NCI-H2196 treated with DMSO at 0.1 percent for 48 hours (cell line): Measurements from ENCODE around the gene SH3D21.

ENCODE experiments used
- DNase-seq: peaks from one replicate; lab custom pipeline; 2025; ENCODE audit not compliant: unreplicated experiment; lab: John Stamatoyannopoulos, UW

SH3D21 gene

DNA sequence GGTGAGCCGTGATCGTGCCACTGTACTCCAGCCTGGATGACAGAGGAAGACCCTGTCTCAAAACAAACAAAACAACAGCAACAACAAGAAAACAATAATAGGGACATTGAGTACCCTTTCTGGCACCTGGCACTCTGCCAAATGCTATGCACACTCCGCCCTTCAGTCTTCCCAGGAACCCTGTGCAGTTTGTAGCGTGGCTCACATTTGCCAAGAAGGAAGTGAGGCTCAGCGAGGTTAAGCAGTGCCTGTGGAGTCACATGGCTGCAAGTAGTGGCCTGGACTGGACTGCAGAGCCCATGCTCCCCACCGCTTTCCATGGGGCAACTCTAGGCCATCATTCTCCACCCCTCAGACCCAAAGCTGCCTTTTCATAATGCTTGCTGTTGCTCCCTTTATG, 22.5 kb downstream of the SH3D21 start:
- no peak for DNase-seq

GRCh38 chr1:36329817-36330216, 23.6 kb downstream of the SH3D21 start:
- no peak for DNase-seq

DNA sequence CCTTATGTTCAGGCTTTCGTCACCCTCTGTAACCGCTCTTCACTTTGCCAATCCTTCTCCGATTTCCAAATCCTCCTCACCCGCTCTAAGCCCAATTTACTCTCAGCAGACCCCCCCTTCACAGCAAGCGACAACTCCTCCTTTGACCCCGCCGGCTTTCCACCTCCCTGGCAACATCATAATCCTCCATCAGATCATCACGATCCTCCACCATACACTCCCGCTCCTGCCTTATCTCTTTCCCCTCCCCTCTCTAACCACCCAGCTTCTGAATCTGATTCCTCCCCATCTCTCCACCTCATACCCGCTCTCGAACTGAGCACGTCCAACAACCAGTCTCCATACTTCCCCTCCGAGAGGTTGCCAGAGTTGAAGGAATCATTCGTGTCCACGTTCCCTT, 24.8 kb downstream of the SH3D21 start:
- no peak for DNase-seq

DNA sequence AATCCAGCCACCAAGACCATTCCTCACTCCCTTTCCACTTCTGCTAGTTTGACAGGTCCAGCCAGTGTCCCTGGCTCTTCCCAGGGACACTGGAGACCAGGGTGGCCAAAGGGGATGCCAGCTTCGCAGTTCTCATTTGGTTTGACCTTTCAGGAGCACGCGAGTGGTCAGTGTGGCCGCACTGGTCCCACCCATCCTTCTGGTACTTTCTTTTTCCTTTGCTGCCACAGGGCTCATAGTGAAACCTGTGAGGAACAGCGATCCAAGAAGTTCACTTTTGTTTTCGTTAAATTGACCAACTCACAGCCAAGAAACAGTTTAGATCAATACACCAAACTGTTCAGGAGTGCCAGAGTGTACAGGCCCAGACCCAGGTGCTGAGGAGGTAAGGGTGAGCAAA, 31.7 kb downstream of the SH3D21 start:
- DNase-seq = no peak

DNA sequence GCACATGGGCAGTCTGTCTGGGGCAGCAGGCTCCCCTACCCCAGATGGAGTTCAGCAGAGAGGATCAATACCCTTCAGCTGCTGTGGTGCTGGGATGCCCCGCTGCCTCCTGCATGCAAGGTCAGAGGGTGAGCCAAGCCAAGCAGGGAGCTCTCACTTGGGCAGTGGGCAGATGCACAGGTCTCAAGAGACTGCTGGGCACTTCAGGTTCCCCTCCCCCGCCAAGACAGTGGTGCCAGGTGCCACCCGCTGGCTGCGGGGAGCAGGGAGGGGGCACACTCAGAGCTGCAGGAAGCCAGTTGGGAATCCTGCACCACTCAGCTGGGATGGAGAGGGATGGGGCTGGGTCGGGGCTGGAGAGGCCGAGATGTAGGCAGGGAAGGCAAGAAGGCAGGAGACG, 33.0 kb downstream of the SH3D21 start:
- no peak for DNase-seq

- DNase-seq = no peak
These were observed 33.4 kb downstream of the SH3D21 start for GRCh38 chr1:36339615-36340014.

- no peak for DNase-seq
These were observed 35.6 kb downstream of the SH3D21 start for GRCh38 chr1:36341626-36342320.

- DNase-seq = peak; percentile 17
These were observed 36.4 kb downstream of the SH3D21 start for GRCh38 chr1:36342426-36343185.

DNA sequence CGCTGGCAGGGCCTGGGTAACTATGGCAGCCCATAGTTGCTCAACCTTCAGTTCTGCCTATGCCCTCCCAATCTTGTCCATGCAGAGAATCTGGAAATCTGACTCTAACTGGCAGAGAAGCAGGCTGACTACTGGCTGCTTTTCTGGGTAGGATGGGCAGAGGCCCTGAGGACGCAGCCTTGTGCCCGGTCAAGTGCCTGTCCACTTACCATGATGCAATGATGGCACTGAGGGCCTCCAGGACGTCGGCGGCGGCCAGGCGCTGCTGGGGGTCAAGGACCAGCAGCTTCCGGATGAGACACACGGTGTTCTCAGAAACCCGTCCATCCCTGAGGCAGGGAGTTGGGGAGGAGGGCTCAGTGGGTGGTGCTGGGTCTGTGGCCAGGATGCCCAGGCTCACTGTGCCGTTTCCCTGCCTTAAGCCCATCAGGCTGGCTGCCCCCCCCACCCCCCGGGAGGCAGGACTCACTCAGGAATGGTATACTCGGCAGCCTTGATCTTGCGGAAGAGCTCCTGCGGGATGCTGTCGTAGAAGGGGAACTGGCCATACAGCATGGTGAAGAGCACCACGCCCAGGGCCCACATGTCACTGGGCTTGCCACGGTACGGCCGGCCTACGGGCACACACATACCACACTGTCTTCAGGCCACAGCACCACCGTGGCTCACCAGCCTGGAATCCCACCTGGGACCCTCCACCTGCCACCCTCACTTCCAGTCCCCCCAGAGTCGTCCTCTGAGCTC, 37.7 kb downstream of the SH3D21 start:
- DNase-seq = no peak

DNA sequence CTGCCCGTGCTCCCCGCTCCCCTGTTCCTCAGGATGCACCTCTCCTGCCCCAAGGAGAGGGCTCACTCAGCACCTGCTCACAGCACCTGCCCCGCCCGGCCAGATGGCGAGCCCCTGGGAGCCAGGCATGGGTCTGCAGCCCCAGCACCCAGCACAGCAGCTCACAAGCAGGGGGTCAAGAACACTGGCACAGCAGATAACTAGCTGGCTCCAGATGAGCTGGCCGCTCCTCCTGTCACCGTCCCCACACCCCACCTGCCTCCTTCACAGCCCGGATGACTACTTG, 38.2 kb downstream of the SH3D21 start:
- DNase-seq = no peak

DNA sequence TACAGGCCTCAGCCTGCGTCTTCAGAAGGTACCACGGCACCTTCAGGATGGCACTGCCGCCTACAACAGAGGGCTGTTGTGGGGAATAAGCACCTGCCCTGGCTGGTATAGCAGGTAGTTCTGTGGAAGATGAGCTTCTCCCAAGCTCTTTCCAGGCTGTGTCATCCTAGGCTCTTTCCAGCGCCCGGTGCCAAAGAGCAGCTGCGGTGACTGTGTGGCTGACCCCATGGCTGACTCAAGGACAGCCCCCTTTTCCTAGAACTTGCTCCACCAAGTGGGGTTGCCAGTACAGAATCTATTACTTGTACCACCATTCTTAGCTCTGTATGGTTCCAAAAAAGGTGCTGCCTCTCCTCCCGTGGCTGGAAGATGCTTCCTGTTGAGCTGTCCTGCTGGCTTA, 39.2 kb downstream of the SH3D21 start:
- DNase-seq = no peak

DNA sequence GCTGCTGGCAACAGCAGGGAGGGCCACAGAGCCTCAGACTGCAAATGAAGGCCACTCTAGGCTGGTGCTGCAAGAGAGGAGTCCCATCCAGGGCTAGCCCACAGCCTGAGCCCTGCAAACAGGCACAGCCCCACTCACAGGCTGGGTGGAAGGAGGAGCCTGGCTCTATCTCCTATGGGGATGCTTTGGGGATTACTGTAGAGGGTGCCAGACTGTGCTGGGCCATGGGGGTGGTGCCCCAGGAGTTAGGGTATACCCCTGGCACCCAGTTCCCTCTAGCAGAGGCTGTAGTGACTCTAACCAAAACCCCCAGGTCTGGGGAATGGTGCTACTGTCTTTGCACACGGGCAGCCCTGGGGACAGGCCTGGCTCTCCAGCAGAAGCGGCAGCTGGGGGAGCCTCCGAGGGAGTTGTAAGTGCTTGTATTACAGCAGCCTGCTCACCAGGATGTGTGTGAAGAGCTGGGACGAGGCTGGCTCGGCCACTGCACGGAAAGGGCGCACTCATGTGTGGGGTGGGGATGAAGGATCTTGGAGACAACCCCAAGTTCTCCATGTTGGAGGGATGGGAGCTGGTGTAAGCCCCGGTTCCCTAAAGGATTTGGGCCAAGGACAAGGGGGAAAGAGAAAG, 40.7 kb downstream of the SH3D21 start:
- DNase-seq = no peak

GRCh38 chr1:36349241-36349671, 43.1 kb downstream of the SH3D21 start:
- no peak for DNase-seq

DNA sequence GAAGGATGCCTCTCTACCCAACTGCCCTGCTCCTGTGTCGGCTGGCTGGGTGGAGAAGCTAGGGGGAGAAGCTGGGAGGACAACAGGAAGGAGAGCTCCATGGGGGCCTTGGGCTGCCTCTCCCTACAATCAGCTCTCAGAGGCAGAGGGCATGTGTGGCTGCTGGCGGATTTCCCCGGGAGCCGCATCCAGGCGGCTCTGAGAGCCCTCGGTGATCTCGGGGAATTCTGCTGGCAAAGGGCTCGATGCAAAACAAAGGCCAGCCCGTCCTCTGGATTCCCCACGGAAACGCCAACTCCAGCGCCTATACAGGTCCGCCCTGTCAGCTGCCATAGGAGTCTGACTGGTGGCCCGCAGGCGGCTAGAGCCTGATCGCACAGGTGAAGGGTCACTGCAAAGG, 43.7 kb downstream of the SH3D21 start:
- no peak for DNase-seq

DNA sequence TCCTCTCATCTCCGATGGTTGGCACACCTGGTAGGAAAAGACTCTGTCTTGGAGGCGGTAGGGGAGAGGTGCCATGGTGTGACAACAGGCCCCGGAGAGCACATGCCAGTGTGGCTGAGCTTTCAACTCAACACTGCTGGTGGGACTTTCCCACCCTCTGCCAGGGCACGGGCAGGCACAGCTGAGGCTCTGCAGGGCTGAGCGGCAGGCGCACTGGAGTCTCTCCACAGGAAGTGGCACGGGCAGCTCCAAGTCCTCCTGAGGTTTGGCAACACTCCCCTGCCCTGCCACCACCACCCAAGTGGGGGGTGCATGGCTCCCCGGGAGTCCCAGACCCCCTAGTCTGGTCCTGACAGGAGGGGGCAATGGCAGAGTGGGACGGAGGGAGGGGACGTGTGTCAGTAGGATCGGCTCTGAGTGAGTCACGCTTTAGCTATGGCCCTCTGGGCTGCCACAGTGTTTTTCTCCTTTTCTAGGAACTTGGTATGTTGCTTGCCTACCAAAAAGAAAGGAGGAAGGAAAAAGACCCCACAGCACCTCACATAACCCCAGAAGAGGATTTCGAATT, 44.6 kb downstream of the SH3D21 start:
- DNase-seq = no peak

- DNase-seq = no peak
These were observed 45.2 kb downstream of the SH3D21 start for GRCh38 chr1:36351227-36351977.

DNA sequence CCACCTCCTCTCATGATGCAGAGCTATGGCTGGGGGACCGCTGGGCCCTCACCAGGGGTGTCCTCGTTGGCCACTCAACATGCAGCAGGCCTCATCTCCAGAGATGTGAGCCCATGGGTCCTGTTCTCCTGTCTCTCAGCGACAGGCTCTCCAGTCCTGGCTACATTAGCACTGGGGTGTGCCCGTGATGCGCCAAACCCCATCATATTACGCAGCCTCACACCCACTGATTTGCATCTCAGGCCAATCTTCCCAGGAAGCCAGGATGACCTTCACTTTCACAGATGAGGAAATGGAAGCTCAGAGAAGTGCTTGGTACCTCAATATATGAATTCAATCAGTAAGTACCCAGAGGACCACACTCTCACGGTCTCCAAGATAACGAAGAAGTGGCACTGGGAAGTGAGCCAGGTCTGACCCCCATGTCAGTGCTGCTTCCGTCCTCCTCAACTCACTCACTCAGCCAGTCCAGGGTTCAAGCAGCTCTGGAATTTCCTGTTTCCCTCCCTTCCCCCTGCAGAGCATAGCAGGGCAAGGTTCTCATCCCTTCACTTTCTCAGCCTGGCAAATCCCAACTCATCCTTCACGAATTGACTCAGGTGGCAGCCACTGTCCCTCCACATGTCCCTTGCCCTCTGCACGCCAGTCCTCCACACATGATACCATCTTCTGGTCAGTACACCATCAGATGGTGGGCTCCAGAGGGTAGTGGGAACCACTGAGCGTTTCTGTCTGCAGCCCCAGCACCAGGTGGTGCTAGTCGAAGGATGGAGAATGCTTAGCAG, 46.1 kb downstream of the SH3D21 start:
- no peak for DNase-seq

DNA sequence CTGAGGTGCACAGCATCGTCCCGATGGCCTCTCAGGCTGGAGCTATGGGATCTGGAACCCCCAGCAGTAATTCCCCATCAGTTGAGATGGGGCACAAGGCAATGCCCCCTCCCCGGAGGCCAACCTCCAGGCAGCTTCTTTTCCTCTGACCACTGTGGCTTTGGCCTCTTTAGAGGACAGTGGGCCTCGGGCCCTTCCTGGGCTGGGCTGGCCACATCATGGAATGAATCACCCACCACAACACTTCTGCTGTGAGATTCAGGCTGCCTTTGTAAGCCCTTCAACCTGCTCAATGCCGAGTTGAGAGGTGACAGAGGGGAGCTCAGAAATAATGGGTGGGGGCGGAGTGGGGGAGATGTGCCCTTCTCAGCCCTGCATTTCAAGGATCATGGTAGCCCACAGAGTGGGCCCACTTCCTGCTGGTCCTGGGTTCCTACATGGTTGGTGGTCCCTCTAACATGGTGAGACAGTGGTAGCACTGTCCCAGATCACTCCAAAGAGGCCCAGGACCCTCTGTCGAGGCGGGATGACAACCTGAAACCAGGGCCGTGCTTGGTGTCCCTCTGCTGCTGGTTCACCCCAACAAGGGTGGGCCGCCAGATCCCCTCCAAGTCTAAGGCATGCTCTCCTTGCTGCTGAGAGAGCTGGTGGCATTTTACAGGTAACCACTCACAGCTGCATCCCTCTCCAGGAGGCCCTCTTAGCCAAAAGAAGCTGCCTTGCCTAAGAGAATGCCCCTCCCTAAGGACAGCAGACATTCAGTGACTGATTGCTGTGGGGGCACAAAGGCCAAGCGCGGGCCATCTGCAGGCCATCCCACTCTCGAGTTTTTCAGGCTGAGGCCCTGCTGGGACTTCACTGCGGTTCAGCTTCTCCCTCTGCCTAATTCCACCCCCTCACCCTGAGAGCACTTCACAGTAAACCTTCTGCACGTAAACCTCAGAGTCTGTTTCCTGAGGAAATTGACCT, 47.0 kb downstream of the SH3D21 start:
- no peak for DNase-seq

DNA sequence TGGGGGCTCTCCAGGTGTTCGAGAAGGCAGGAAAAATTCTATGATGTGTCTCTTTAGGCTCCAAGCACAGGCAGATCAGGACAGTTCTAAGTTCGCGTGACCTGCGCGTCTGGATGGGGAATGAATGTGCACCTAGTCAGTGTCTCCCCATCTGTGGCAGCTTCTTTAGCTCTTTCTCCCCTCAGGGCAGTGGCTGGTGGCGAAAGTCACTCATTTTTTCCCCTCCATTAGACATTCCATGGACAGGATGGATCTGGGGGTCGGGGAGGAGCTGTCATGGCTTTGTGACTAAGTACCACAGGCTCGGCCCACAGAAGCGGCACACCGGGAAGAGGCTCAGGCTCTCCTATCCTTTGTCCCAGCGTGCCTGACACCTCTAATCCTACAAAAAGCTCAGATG, 48.3 kb downstream of the SH3D21 start:
- DNase-seq = no peak
